ENCODE results near the gene GSG1L. TPM values are rescaled to one million over a fixed set of nuclear protein-coding genes. Genes with fewer than 3 reads are reported as not detected.

Gene GSG1L
- total and polyA plus RNA-seq, 12 donors = 0.11 TPM; not detected in 11

- 64 to 88% (median 83%) methylated on average over 5 to 7 of the region's 7 CpGs for WGBS, 4 donors
- Histone ChIP-seq H3K36me3 (replicated peaks in 1 of 2) (no peaks in the 10 kb centered on the region), H3K27ac (no peak overlapping the region), H3K27me3 (peaks cover 7% of the 10 kb centered on the region), H3K9me3 (replicated peaks in 1 of 3) (no peaks in the 10 kb centered on the region), H3K4me1 (replicated peaks in 1 of 2) (no peaks in the 10 kb centered on the region), H3K4me3 (no peak overlapping the region)
- no peak for DNase-seq
- TF ChIP-seq POLR2A (IDR thresholded peaks at IDR 0.05) = no peak
- TF ChIP-seq, protein P1, sequence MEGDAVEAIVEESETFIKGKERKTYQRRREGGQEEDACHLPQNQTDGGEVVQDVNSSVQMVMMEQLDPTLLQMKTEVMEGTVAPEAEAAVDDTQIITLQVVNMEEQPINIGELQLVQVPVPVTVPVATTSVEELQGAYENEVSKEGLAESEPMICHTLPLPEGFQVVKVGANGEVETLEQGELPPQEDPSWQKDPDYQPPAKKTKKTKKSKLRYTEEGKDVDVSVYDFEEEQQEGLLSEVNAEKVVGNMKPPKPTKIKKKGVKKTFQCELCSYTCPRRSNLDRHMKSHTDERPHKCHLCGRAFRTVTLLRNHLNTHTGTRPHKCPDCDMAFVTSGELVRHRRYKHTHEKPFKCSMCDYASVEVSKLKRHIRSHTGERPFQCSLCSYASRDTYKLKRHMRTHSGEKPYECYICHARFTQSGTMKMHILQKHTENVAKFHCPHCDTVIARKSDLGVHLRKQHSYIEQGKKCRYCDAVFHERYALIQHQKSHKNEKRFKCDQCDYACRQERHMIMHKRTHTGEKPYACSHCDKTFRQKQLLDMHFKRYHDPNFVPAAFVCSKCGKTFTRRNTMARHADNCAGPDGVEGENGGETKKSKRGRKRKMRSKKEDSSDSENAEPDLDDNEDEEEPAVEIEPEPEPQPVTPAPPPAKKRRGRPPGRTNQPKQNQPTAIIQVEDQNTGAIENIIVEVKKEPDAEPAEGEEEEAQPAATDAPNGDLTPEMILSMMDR (IDR thresholded peaks at IDR 0.05) = no peak
- intact Hi-C loops (cut with DNase I) = no loop called here
Measured at GRCh38 chr16:28068976-28069375, 5.5 kb upstream of the GSG1L start.

- H3K27ac ChIP-seq = no peak overlapping the region
- H3K9me3 ChIP-seq (replicated peaks in 1 of 3) = no peaks in the 10 kb centered on the region
- intact Hi-C loops (cut with DNase I) = no loop called here
- no peaks in the 10 kb centered on the region for H3K4me1 ChIP-seq (replicated peaks in 1 of 2)
- TF ChIP-seq, protein P1 (IDR thresholded peaks at IDR 0.05) = no peak
- peaks cover 16% of the 10 kb centered on the region for H3K27me3 ChIP-seq
- no peak overlapping the region for H3K4me3 ChIP-seq
- H3K36me3 ChIP-seq (replicated peaks in 1 of 2) = no peaks in the 10 kb centered on the region
- DNase-seq = no peak
- 68 to 77% (median 75%) methylated on average over 14 of the region's 14 CpGs for WGBS, 4 donors
Measured at GRCh38 chr16:28067604-28068379, 4.3 kb upstream of the GSG1L start.

DNA sequence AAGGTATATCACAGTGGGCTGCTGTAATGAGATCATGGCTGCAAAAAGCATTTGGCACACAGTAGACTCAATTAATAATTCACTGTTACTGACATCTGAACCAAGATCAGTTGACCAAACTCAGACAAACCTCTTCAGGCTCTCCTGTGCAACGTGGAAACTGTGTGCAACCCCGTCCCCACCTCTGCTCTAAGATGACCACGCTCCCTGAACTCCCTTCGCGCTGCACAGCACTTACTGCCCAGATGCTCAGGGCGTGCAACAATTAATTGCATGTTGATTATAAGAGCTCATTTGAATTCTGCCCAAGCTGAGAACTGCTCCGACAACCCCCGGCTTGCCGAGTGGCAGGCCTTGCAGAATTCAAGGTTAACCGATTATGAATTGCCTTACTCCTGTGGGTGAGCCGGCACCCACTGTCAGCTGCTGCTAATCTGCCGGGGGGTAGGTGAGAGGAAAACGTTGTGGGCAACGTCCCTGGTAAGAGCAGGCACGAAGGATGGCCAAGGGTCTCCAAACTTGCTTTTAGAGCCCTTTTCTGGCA is 1.3 kb upstream of the GSG1L start:
- Histone ChIP-seq H3K36me3 (replicated peaks in 1 of 2) (no peaks in the 10 kb centered on the region), H3K4me3 (no peak overlapping the region), H3K27me3 (peaks cover 31% of the 10 kb centered on the region), H3K4me1 (replicated peaks in 1 of 2) (no peaks in the 10 kb centered on the region), H3K9me3 (replicated peaks in 1 of 3) (no peaks in the 10 kb centered on the region), H3K27ac (no peak overlapping the region)
- intact Hi-C loops (cut with DNase I) = no loop called here
- WGBS, 4 donors = 55 to 66% (median 62%) methylated on average over 6 to 15 of the region's 15 CpGs
- no peak for DNase-seq
- no peak for TF ChIP-seq POLR2A (IDR thresholded peaks at IDR 0.05)
- TF ChIP-seq, protein P1 (IDR thresholded peaks at IDR 0.05) = no peak

- no peaks in the 10 kb centered on the region for H3K36me3 ChIP-seq (replicated peaks in 1 of 2)
- TF ChIP-seq, protein P1 (IDR thresholded peaks at IDR 0.05) = no peak
- TF ChIP-seq POLR2A (IDR thresholded peaks at IDR 0.05) = no peak
- H3K9me3 ChIP-seq (replicated peaks in 1 of 3) = no peaks in the 10 kb centered on the region
- peaks cover 31% of the 10 kb centered on the region for H3K27me3 ChIP-seq
- H3K4me3 ChIP-seq = no peak overlapping the region
- H3K27ac ChIP-seq = no peak overlapping the region
- no peak for DNase-seq
- intact Hi-C loops (cut with DNase I) = no loop called here
- H3K4me1 ChIP-seq (replicated peaks in 1 of 2) = no peaks in the 10 kb centered on the region
- 43 to 60% (median 50%) methylated on average over 1 to 3 of the region's 3 CpGs for WGBS, 4 donors
Measured at GRCh38 chr16:28064150-28064549, 636 bp upstream of the GSG1L start.

All from adrenal gland (tissue), 12 donors.